ENCODE results near the gene SHISA9.
A peak's percentile ranks its signal among the peaks of the same experiment; 100 is the strongest.

Gene SHISA9

GRCh38 chr16:13067648-13068047 is 166.2 kb downstream of the SHISA9 start:
- Histone ChIP-seq H3K27me3 (ENCODE audit: control insufficient read depth, insufficient read depth, low read length) (no peaks in the 10 kb centered on the region), H3K27ac (ENCODE audit: low read depth, low read length) (no peak overlapping the region), H3K4me3 (ENCODE audit: low read depth, low read length) (no peak overlapping the region), H3K9me3 (ENCODE audit: control insufficient read depth, insufficient read depth, low read length) (no peaks in the 10 kb centered on the region), H3K36me3 (ENCODE audit: control insufficient read depth, insufficient read depth, low read length) (no peaks in the 10 kb centered on the region), H3K4me1 (ENCODE audit: control insufficient read depth, insufficient read depth, low read length) (peaks cover 20% of the 10 kb centered on the region), H3K9ac (ENCODE audit: low read depth, low read length) (no peak overlapping the region)

GRCh38 chr16:13068912-13069583 is 167.7 kb downstream of the SHISA9 start:
- H3K4me1 ChIP-seq (ENCODE audit: control insufficient read depth, insufficient read depth, low read length) = peaks cover 20% of the 10 kb centered on the region
- no peaks in the 10 kb centered on the region for H3K27me3 ChIP-seq (ENCODE audit: control insufficient read depth, insufficient read depth, low read length)
- H3K27ac ChIP-seq (ENCODE audit: low read depth, low read length) = no peak overlapping the region
- no peak overlapping the region for H3K4me3 ChIP-seq (ENCODE audit: low read depth, low read length)
- H3K9ac ChIP-seq (ENCODE audit: low read depth, low read length) = no peak overlapping the region
- no peaks in the 10 kb centered on the region for H3K9me3 ChIP-seq (ENCODE audit: control insufficient read depth, insufficient read depth, low read length)
- H3K36me3 ChIP-seq (ENCODE audit: control insufficient read depth, insufficient read depth, low read length) = no peaks in the 10 kb centered on the region

GRCh38 chr16:13070268-13070667 is 168.9 kb downstream of the SHISA9 start:
- H3K27ac ChIP-seq (ENCODE audit: low read depth, low read length) = peak overlapping the region; percentile 80
- peak overlapping the region; percentile 17; the same call in 1 of the 2 replicates for H3K4me3 ChIP-seq (ENCODE audit: low read depth, low read length)
- H3K27me3 ChIP-seq (ENCODE audit: control insufficient read depth, insufficient read depth, low read length) = no peaks in the 10 kb centered on the region
- no peaks in the 10 kb centered on the region for H3K9me3 ChIP-seq (ENCODE audit: control insufficient read depth, insufficient read depth, low read length)
- peak overlapping the region; percentile 18 for H3K9ac ChIP-seq (ENCODE audit: low read depth, low read length)
- peaks cover 20% of the 10 kb centered on the region for H3K4me1 ChIP-seq (ENCODE audit: control insufficient read depth, insufficient read depth, low read length)
- no peaks in the 10 kb centered on the region for H3K36me3 ChIP-seq (ENCODE audit: control insufficient read depth, insufficient read depth, low read length)

GRCh38 chr16:13076878-13077277 is 175.5 kb downstream of the SHISA9 start:
- no peak overlapping the region for H3K27ac ChIP-seq (ENCODE audit: low read depth, low read length)
- no peaks in the 10 kb centered on the region for H3K9me3 ChIP-seq (ENCODE audit: control insufficient read depth, insufficient read depth, low read length)
- no peaks in the 10 kb centered on the region for H3K27me3 ChIP-seq (ENCODE audit: control insufficient read depth, insufficient read depth, low read length)
- H3K4me1 ChIP-seq (ENCODE audit: control insufficient read depth, insufficient read depth, low read length) = peaks cover 11% of the 10 kb centered on the region
- H3K4me3 ChIP-seq (ENCODE audit: low read depth, low read length) = no peak overlapping the region
- H3K9ac ChIP-seq (ENCODE audit: low read depth, low read length) = no peak overlapping the region
- H3K36me3 ChIP-seq (ENCODE audit: control insufficient read depth, insufficient read depth, low read length) = no peaks in the 10 kb centered on the region

- H3K36me3 ChIP-seq (ENCODE audit: control insufficient read depth, insufficient read depth, low read length) = no peaks in the 10 kb centered on the region
Observed at GRCh38 chr16:13077816-13078215, 176.4 kb downstream of the SHISA9 start.

GRCh38 chr16:13080531-13080930 is 179.1 kb downstream of the SHISA9 start:
- H3K27me3 ChIP-seq (ENCODE audit: control insufficient read depth, insufficient read depth, low read length) = no peaks in the 10 kb centered on the region
- no peaks in the 10 kb centered on the region for H3K36me3 ChIP-seq (ENCODE audit: control insufficient read depth, insufficient read depth, low read length)
- no peak overlapping the region for H3K4me3 ChIP-seq (ENCODE audit: low read depth, low read length)
- no peak overlapping the region for H3K9ac ChIP-seq (ENCODE audit: low read depth, low read length)
- no peaks in the 10 kb centered on the region for H3K9me3 ChIP-seq (ENCODE audit: control insufficient read depth, insufficient read depth, low read length)
- H3K27ac ChIP-seq (ENCODE audit: low read depth, low read length) = no peak overlapping the region
- H3K4me1 ChIP-seq (ENCODE audit: control insufficient read depth, insufficient read depth, low read length) = peaks cover 26% of the 10 kb centered on the region

More at GRCh38 chr16:13077816-13078215, 176.4 kb downstream of the SHISA9 start:
- Histone ChIP-seq H3K9me3 (ENCODE audit: control insufficient read depth, insufficient read depth, low read length) (no peaks in the 10 kb centered on the region), H3K9ac (ENCODE audit: low read depth, low read length) (no peak overlapping the region), H3K4me1 (ENCODE audit: control insufficient read depth, insufficient read depth, low read length) (peaks cover 11% of the 10 kb centered on the region), H3K4me3 (ENCODE audit: low read depth, low read length) (no peak overlapping the region), H3K27ac (ENCODE audit: low read depth, low read length) (no peak overlapping the region), H3K27me3 (ENCODE audit: control insufficient read depth, insufficient read depth, low read length) (no peaks in the 10 kb centered on the region)

DNA sequence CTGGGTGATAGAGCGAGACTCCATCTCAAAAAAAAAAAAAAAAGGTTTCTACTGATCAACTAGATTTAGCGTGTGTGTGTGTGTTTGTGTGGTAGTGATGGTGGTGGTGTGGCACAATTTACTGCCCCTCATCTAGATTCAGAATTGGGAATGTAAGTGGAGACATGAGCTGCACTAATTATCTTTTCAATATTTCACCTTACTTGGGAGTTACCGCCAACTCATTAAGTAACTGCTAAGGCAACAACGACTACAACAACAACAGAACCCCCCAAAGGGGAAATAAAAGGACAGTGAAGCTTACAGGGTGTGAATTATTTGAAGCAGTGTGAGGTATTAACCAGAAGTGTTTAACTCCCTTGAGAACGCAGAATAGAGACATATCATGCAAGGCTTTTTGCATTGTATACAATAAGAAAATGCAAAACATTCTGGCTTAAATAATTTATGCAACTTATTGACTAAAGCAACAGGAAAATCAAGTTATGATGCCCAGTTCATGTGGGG is 180.5 kb downstream of the SHISA9 start:
- Histone ChIP-seq H3K27ac (ENCODE audit: low read depth, low read length) (no peak overlapping the region), H3K4me1 (ENCODE audit: control insufficient read depth, insufficient read depth, low read length) (peaks cover 26% of the 10 kb centered on the region), H3K9me3 (ENCODE audit: control insufficient read depth, insufficient read depth, low read length) (no peaks in the 10 kb centered on the region), H3K36me3 (ENCODE audit: control insufficient read depth, insufficient read depth, low read length) (no peaks in the 10 kb centered on the region), H3K9ac (ENCODE audit: low read depth, low read length) (no peak overlapping the region), H3K27me3 (ENCODE audit: control insufficient read depth, insufficient read depth, low read length) (no peaks in the 10 kb centered on the region), H3K4me3 (ENCODE audit: low read depth, low read length) (no peak overlapping the region)

DNA sequence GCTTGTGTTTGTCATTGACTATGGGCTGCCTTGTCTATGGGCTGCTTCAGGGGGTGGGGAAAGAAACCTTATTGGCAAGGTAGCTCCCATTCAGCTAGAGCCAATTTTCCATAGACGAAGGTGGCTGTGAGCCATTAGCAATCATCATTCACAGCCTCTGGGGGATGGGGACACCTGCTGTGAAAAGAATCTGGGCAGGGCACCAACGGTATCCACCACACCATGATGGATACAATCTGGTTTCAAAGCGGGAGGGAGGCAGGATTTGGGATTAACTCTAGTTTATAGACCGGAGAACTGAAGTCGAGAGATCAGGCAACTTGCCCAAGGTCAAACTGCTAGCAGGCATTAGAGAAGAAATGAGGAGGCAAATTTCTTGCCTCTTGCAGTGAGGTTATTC is 182.3 kb downstream of the SHISA9 start:
- peaks cover 20% of the 10 kb centered on the region for H3K4me1 ChIP-seq (ENCODE audit: control insufficient read depth, insufficient read depth, low read length)
- H3K27me3 ChIP-seq (ENCODE audit: control insufficient read depth, insufficient read depth, low read length) = no peaks in the 10 kb centered on the region
- no peak overlapping the region for H3K9ac ChIP-seq (ENCODE audit: low read depth, low read length)
- no peak overlapping the region; the same call in 1 of the 2 replicates for H3K4me3 ChIP-seq (ENCODE audit: low read depth, low read length)
- H3K36me3 ChIP-seq (ENCODE audit: control insufficient read depth, insufficient read depth, low read length) = no peaks in the 10 kb centered on the region
- H3K27ac ChIP-seq (ENCODE audit: low read depth, low read length) = no peak overlapping the region
- H3K9me3 ChIP-seq (ENCODE audit: control insufficient read depth, insufficient read depth, low read length) = no peaks in the 10 kb centered on the region

- Histone ChIP-seq H3K4me1 (ENCODE audit: control insufficient read depth, insufficient read depth, low read length) (peaks cover 17% of the 10 kb centered on the region), H3K36me3 (ENCODE audit: control insufficient read depth, insufficient read depth, low read length) (no peaks in the 10 kb centered on the region), H3K9ac (ENCODE audit: low read depth, low read length) (no peak overlapping the region), H3K9me3 (ENCODE audit: control insufficient read depth, insufficient read depth, low read length) (no peaks in the 10 kb centered on the region), H3K27me3 (ENCODE audit: control insufficient read depth, insufficient read depth, low read length) (no peaks in the 10 kb centered on the region), H3K27ac (ENCODE audit: low read depth, low read length) (no peak overlapping the region), H3K4me3 (ENCODE audit: low read depth, low read length) (no peak overlapping the region)
Observed at GRCh38 chr16:13084331-13084730, 182.9 kb downstream of the SHISA9 start.

- H3K9me3 ChIP-seq (ENCODE audit: control insufficient read depth, insufficient read depth, low read length) = peaks cover 4% of the 10 kb centered on the region; the same call in 1 of the 2 replicates
- H3K4me3 ChIP-seq (ENCODE audit: low read depth, low read length) = no peak overlapping the region
- H3K4me1 ChIP-seq (ENCODE audit: control insufficient read depth, insufficient read depth, low read length) = peaks cover 17% of the 10 kb centered on the region; the same call in 1 of the 2 replicates
Observed at GRCh38 chr16:13093661-13094060, 192.3 kb downstream of the SHISA9 start.

GRCh38 chr16:13095061-13095460 is 193.7 kb downstream of the SHISA9 start:
- H3K4me1 ChIP-seq (ENCODE audit: control insufficient read depth, insufficient read depth, low read length) = peaks cover 29% of the 10 kb centered on the region
- H3K27ac ChIP-seq (ENCODE audit: low read depth, low read length) = no peak overlapping the region
- H3K9me3 ChIP-seq (ENCODE audit: control insufficient read depth, insufficient read depth, low read length) = peaks cover 4% of the 10 kb centered on the region; the same call in 1 of the 2 replicates
- no peak overlapping the region for H3K9ac ChIP-seq (ENCODE audit: low read depth, low read length)
- no peaks in the 10 kb centered on the region for H3K36me3 ChIP-seq (ENCODE audit: control insufficient read depth, insufficient read depth, low read length)
- no peak overlapping the region for H3K4me3 ChIP-seq (ENCODE audit: low read depth, low read length)
- no peaks in the 10 kb centered on the region for H3K27me3 ChIP-seq (ENCODE audit: control insufficient read depth, insufficient read depth, low read length)

More at GRCh38 chr16:13093661-13094060, 192.3 kb downstream of the SHISA9 start:
- no peaks in the 10 kb centered on the region for H3K27me3 ChIP-seq (ENCODE audit: control insufficient read depth, insufficient read depth, low read length)
- H3K9ac ChIP-seq (ENCODE audit: low read depth, low read length) = no peak overlapping the region
- H3K36me3 ChIP-seq (ENCODE audit: control insufficient read depth, insufficient read depth, low read length) = no peaks in the 10 kb centered on the region
- H3K27ac ChIP-seq (ENCODE audit: low read depth, low read length) = no peak overlapping the region

Measured in HUES48 (cell line).